WI38 (cell line): ENCODE results near the gene WWOX.

ENCODE experiments used
- H3K4me3 ChIP-seq: 2 replicates; pipeline ENCODE4 v1.5.1; 2011; ENCODE audit warnings: low read depth, mild to moderate bottlenecking, control low read depth, low read length
- TF ChIP-seq, protein P1 (sequence below): IDR thresholded peaks from 2 replicates; pipeline ENCODE4 v1.5.1; 2012; ENCODE audit warnings: low read depth, mild to moderate bottlenecking, control low read depth, low read length

WWOX gene

DNA sequence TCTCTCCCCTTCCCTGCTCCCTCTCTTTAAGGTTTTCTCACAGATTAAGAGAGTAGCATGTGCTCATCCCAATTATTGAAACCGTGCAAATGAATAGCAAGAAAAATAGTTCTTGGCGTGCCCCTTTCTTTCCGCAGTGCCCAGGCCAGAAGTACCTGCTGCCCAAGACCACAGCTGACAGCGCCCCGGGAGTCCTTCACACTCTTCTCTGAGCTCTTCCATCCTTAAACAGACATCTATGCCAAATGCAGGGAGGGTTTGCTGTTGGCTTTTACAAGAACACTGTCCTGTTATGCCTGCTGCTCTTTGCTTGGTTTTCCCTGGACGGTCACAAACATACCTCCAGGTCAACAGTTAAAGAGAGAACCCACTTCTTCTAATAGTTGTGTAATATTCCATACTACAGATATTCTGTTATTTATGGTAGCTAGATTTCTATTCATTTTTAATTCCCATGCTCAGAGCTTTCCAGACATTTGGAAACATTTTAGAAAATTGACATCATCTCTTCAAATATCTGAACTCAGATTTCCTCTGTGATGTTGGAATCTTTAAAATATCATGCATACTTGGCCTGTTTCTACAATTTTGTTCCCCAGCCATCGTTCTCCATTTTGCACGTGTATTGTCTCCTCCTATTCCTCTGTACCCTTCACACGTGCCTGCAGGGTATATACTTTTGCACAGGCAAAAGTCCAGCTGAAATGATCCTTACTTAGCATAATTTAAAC lies 416.7 kb downstream of the WWOX start:
- no peak overlapping the region for H3K4me3 ChIP-seq
- TF ChIP-seq, protein P1, sequence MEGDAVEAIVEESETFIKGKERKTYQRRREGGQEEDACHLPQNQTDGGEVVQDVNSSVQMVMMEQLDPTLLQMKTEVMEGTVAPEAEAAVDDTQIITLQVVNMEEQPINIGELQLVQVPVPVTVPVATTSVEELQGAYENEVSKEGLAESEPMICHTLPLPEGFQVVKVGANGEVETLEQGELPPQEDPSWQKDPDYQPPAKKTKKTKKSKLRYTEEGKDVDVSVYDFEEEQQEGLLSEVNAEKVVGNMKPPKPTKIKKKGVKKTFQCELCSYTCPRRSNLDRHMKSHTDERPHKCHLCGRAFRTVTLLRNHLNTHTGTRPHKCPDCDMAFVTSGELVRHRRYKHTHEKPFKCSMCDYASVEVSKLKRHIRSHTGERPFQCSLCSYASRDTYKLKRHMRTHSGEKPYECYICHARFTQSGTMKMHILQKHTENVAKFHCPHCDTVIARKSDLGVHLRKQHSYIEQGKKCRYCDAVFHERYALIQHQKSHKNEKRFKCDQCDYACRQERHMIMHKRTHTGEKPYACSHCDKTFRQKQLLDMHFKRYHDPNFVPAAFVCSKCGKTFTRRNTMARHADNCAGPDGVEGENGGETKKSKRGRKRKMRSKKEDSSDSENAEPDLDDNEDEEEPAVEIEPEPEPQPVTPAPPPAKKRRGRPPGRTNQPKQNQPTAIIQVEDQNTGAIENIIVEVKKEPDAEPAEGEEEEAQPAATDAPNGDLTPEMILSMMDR: no peak

DNA sequence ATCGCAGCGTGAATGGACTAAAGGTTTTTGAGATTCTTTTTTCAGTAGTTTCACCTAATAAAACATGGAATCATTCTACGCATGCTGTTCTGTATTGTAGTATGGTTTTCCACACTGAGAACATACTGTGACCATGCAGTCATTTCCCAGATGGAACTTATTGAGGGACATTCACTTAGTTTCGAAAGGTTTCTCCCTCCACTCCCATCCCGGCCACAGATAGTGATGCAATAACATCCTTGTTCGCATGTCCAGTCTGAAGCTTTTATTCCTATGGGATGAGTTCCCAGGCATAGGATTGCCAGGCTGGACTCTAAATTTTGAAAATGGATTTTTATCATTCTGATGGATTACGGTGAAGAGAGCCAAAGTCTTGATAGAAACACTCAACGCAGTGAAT lies 420.4 kb downstream of the WWOX start:
- TF ChIP-seq, protein P1: no peak

DNA sequence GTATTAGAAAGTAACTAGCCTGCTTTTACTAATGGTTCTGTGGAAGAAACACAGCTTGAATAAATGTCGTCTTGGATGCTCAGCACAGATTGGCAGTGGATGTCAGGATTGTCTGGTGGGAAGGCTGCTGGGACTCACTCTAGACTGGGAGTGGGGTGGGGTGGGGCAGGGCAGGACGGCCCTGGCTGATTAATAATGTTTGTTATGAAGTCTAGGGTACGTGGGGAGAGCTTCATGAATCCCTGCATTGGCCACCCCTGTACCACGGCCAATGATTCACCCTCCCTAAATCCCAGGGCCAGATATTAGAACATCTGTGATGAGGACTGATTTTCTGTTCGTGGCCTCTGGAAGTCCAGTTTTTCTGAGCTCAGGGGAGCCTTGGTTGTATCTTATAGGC lies 421.0 kb downstream of the WWOX start:
- TF ChIP-seq, protein P1: no peak
- H3K4me3 ChIP-seq: no peak overlapping the region

More for the DNA sequence above, 420.4 kb downstream of the WWOX start:
- no peak overlapping the region for H3K4me3 ChIP-seq

DNA sequence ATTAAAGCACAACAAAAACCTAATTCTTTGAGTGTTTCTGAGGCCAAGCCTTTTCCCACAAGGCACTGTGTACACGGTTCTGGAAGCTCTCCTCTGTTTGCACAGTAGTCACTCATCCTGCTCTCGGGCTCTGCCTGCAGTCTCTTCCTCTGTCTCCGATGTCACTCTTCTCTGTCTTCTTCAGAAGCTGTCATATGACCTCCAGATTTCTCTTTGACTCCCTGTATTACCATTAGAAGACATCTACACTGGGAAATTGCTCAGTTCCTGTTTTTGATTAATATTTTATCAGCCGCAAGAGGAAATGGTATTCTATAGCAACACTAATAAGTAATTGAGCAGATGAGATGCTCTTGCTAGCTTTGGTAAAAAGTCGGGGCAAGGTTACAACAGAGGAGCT lies 422.9 kb downstream of the WWOX start:
- TF ChIP-seq, protein P1: no peak
- H3K4me3 ChIP-seq: no peak overlapping the region

DNA sequence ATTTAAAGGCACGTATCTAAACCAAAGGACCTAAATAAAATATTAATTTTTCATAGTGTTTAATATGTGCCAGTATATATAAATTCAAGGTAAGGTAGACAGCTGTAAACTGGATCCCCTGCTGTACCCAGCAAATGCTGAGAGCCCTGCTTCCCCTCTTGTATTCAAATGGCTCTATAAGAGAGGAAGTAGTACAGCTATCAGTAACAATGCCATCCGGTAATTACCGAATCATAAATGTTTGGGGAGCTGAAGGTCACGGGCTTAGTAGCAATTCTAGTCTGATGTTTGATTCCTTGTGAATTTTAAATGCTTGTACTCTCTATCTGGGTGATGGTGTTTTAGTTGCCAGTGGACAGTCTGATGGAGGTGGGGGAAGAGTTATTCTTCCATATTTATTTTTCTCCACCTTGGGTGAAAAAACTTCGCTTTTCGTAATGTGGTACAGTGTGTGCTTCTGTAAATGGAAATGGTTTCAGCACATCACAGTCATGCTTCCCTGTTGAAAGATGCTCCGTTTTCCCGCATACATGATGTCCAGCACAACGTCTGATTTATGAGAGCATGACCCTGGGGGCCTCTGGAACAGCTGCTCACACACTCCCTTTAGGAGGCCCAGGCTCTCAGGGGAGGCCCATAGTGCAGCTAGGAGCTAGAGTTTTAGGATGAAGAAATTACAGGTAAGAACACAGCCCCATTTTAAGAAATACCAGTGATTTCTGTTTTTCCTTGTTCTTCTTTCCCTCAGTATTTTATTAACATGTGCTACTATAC lies 423.9 kb downstream of the WWOX start:
- TF ChIP-seq, protein P1: no peak
- H3K4me3 ChIP-seq: no peak overlapping the region

DNA sequence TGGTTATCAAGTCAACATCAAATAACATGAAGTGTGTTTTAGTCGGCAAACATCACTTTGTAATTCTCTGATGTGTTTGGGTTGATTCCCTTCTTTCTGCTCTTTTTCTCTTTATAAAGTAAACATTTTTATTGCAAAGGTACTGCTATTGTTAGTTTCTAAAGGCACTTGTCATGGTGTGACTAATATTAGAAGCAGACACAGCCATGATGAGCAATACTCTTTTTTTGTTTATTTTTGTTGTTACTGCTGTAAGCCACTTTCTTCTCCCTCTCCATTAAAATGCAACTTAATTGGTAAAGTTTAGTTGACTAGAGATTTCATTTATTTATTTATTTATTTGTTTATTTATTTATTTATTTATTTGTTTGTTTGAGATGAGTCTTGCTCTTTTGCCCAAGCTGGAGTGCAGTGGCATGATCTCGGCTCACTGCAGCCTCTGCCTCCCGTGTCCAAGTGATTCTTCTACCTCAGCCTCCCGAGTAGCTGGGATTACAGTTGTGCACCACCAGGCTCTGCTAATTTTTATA lies 424.7 kb downstream of the WWOX start:
- no peak overlapping the region for H3K4me3 ChIP-seq
- TF ChIP-seq, protein P1: no peak

DNA sequence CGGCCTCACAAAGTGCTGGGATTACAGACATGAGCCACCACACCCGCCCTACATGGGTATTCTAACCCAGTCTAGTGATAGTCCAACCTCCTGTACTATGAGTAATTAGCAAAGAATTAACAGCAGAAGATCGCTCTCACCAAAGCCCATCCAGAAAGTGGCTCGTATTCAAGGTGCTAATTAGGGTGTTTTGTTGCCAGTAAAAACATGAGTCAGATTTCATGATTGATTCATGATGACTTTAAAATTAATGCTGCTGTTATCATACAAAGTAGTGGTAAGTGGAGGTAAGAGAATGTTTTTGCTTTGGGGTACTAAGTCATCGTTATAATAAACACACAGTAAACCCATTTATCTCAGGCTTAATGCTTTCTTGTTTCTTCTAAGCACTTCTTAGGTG lies 428.8 kb downstream of the WWOX start:
- H3K4me3 ChIP-seq: no peak overlapping the region
- TF ChIP-seq, protein P1: no peak
